Endothelial cell (in vitro differentiated cells): ENCODE data around the gene CDK9. TPM values are rescaled to one million over a fixed set of nuclear protein-coding genes. Genes with fewer than 3 reads are reported as not detected.

Source experiments
- DNase-seq: peaks from one replicate; pipeline ENCODE4 v3.0.0; 2021; ENCODE audit warnings: low spot score
- H3K27ac Mint-ChIP-seq: one replicate; pipeline ENCODE4 v1.8.0; 2021; ENCODE audit warnings: mixed read lengths, inconsistent platforms; ENCODE audit not compliant: unreplicated experiment
- H3K27me3 Mint-ChIP-seq: one replicate; pipeline ENCODE4 v1.8.0; 2021; ENCODE audit warnings: mild to moderate bottlenecking, moderate library complexity, mixed read lengths, inconsistent platforms; ENCODE audit not compliant: unreplicated experiment
- H3K36me3 Mint-ChIP-seq: one replicate; pipeline ENCODE4 v1.8.0; 2021; ENCODE audit warnings: mild to moderate bottlenecking, low read depth, mixed read lengths, inconsistent platforms; ENCODE audit not compliant: unreplicated experiment
- H3K4me1 Mint-ChIP-seq: one replicate; pipeline ENCODE4 v1.8.0; 2021; ENCODE audit warnings: mild to moderate bottlenecking, mixed read lengths, inconsistent platforms; ENCODE audit not compliant: unreplicated experiment
- H3K4me3 Mint-ChIP-seq: one replicate; pipeline ENCODE4 v1.8.0; 2021; ENCODE audit warnings: mild to moderate bottlenecking, mixed read lengths, inconsistent platforms; ENCODE audit not compliant: unreplicated experiment
- H3K9me3 Mint-ChIP-seq: one replicate; pipeline ENCODE4 v1.8.0; 2021; ENCODE audit warnings: mixed read lengths, inconsistent platforms; ENCODE audit not compliant: unreplicated experiment
- CTCF ChIP-seq: fragments of 200-600 bp; sonication (generic); IDR thresholded peaks from one replicate; pipeline ENCODE4 v1.5.0; 2021; ENCODE audit warnings: antibody characterized with exemption; ENCODE audit not compliant: unreplicated experiment
- total RNA-seq: library from RNA; stranded (reverse); fragmentation: NEBNext Ultra II Directional; extraction: Animal tissue kit (Norgen Biotek cat#: 25700); gene quantifications from one replicate; pipeline ENCODE4 v1.2.1, GENCODE V29; 2021; ENCODE audit not compliant: unreplicated experiment

CDK9 gene
- total RNA-seq, 1 donor from 2014 or later, result 188 TPM

GRCh38 chr9:127802576-127803443, 17.0 kb downstream of the CDK9 start, which contains the start of gene FPGS:
FPGS (plus strand) TSS chr9:127802882; CDS start chr9:127802925, 43 bp downstream.
- peaks cover 9% of the 10 kb centered on the region for H3K4me1 Mint-ChIP-seq
- peak within 1 kb of the TSS; percentile 97 for H3K4me3 Mint-ChIP-seq
- H3K27me3 Mint-ChIP-seq, result peaks cover 8% of the 10 kb centered on the region
- H3K36me3 Mint-ChIP-seq, result peaks cover 7% of the 10 kb centered on the region
- TF ChIP-seq CTCF, result no peak
- peak; percentile 78 for DNase-seq
- H3K9me3 Mint-ChIP-seq, result no peaks in the 10 kb centered on the region
- H3K27ac Mint-ChIP-seq, result peak within 1 kb of the TSS; percentile 96

- no peak for DNase-seq
- Mint-ChIP-seq H3K36me3 (peaks cover 7% of the 10 kb centered on the region), H3K27ac (peak overlapping the region; percentile 96), H3K27me3 (peaks cover 9% of the 10 kb centered on the region), H3K9me3 (no peaks in the 10 kb centered on the region), H3K4me3 (peak overlapping the region; percentile 97), H3K4me1 (peaks cover 9% of the 10 kb centered on the region)
- no peak for TF ChIP-seq CTCF
These were observed 17.9 kb downstream of the CDK9 start for GRCh38 chr9:127803507-127804352.

GRCh38 chr9:127805620-127806019, 19.8 kb downstream of the CDK9 start:
- TF ChIP-seq CTCF, result peak; percentile 51
- Mint-ChIP-seq H3K27me3 (peaks cover 12% of the 10 kb centered on the region), H3K9me3 (no peaks in the 10 kb centered on the region), H3K4me1 (peaks cover 9% of the 10 kb centered on the region), H3K4me3 (no peak overlapping the region), H3K36me3 (peaks cover 10% of the 10 kb centered on the region), H3K27ac (no peak overlapping the region)
- peak; percentile 83 for DNase-seq

GRCh38 chr9:127806871-127807270, 21.0 kb downstream of the CDK9 start:
- DNase-seq, result no peak

More at GRCh38 chr9:127806871-127807270, 21.0 kb downstream of the CDK9 start:
- Mint-ChIP-seq H3K4me3 (no peak overlapping the region), H3K9me3 (no peaks in the 10 kb centered on the region), H3K27me3 (peaks cover 12% of the 10 kb centered on the region), H3K27ac (no peak overlapping the region), H3K4me1 (peaks cover 9% of the 10 kb centered on the region), H3K36me3 (peaks cover 10% of the 10 kb centered on the region)
- TF ChIP-seq CTCF, result no peak
